IPS-20b (cell line): ENCODE data around the gene PLEKHG3.

ENCODE experiments used
- H3K27ac ChIP-seq: one replicate; pipeline ENCODE4 v1.5.1; 2013; ENCODE audit warnings: low read length
- H3K27me3 ChIP-seq: 2 replicates; pipeline ENCODE4 v1.6.1; 2013; ENCODE audit warnings: mild to moderate bottlenecking, low read length, inconsistent platforms; ENCODE audit not compliant: insufficient read depth
- H3K36me3 ChIP-seq: 2 replicates; pipeline ENCODE4 v1.6.1; 2013; ENCODE audit warnings: low read depth, mild to moderate bottlenecking, inconsistent platforms, low read length, moderate library complexity; ENCODE audit not compliant: insufficient read depth
- H3K4me1 ChIP-seq: 2 replicates; pipeline ENCODE4 v1.6.1; 2013; ENCODE audit warnings: mild to moderate bottlenecking, control low read depth, inconsistent platforms, low read length, moderate library complexity; ENCODE audit not compliant: insufficient read depth
- H3K4me3 ChIP-seq: 2 replicates; pipeline ENCODE4 v1.5.1; 2013; ENCODE audit warnings: mild to moderate bottlenecking, low read length, inconsistent platforms
- H3K9ac ChIP-seq: 2 replicates; pipeline ENCODE4 v1.6.1; 2013; ENCODE audit warnings: low read depth, mild to moderate bottlenecking, inconsistent platforms, low read length, moderate library complexity
- H3K9me3 ChIP-seq: 2 replicates; pipeline ENCODE4 v1.6.1; 2013; ENCODE audit warnings: mild to moderate bottlenecking, low read depth, low read length, inconsistent platforms; ENCODE audit not compliant: insufficient read depth

PLEKHG3 gene

GRCh38 chr14:64741200-64741599, 37.0 kb downstream of the PLEKHG3 start:
- Histone ChIP-seq H3K4me1 (no peaks in the 10 kb centered on the region), H3K4me3 (no peak overlapping the region), H3K27me3 (no peaks in the 10 kb centered on the region), H3K27ac (no peak overlapping the region), H3K36me3 (peaks cover 95% of the 10 kb centered on the region), H3K9me3 (no peaks in the 10 kb centered on the region), H3K9ac (no peak overlapping the region)

DNA sequence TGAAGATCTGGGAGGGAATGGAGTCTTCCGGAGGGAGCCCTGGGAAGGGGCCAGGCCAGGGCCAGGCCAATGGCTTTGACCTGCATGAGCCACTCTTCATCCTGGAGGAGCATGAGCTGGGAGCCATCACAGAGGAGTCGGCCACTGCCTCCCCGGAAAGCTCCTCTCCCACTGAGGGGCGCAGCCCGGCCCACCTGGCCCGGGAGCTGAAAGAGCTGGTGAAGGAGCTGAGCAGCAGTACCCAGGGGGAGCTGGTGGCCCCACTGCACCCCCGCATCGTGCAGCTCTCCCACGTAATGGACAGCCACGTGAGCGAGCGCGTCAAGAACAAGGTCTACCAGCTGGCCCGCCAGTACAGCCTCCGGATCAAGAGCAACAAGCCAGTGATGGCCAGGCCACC, 37.7 kb downstream of the PLEKHG3 start:
- Histone ChIP-seq H3K9ac (no peak overlapping the region), H3K4me3 (no peak overlapping the region), H3K36me3 (peaks cover 96% of the 10 kb centered on the region), H3K9me3 (no peaks in the 10 kb centered on the region), H3K27me3 (no peaks in the 10 kb centered on the region), H3K27ac (no peak overlapping the region), H3K4me1 (no peaks in the 10 kb centered on the region)

- H3K36me3 ChIP-seq = peaks cover 96% of the 10 kb centered on the region
Observed at GRCh38 chr14:64743061-64743460, 38.8 kb downstream of the PLEKHG3 start.

DNA sequence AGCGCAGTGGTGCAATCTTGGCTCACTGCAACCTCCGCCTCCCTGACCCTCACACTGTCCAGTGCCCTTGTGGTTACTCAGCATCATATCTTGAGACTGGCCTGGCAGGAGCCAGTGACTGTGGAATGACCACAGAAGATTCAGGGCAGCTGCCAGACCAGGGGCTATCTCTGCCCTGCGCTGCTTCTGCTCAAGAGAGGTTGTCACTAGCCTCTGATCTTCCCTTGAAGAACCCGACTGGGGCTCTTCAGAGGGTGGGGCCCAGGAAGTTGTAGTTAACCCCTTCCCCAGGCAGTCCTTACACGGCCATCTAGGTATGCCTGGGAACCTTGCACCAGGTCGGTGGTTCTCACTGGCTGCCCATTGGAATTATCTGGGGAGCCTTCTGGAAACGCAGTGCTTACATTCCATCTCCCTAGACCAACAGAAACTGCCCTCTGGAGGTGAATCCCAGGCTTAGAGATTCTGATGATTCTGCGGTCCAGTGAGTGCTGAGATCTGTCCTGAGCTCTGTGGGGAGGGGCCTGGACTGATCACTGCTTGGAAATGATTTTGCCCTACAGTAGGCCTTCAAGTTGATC, 41.4 kb downstream of the PLEKHG3 start:
- no peaks in the 10 kb centered on the region for H3K27me3 ChIP-seq
- H3K36me3 ChIP-seq = peaks cover 82% of the 10 kb centered on the region
- no peak overlapping the region for H3K9ac ChIP-seq
- H3K4me1 ChIP-seq = no peaks in the 10 kb centered on the region
- H3K4me3 ChIP-seq = no peak overlapping the region
- no peak overlapping the region for H3K27ac ChIP-seq
- no peaks in the 10 kb centered on the region for H3K9me3 ChIP-seq

More at GRCh38 chr14:64743061-64743460, 38.8 kb downstream of the PLEKHG3 start:
- no peak overlapping the region for H3K9ac ChIP-seq
- no peaks in the 10 kb centered on the region for H3K9me3 ChIP-seq
- H3K4me3 ChIP-seq = no peak overlapping the region
- no peaks in the 10 kb centered on the region for H3K27me3 ChIP-seq
- H3K27ac ChIP-seq = no peak overlapping the region
- no peaks in the 10 kb centered on the region for H3K4me1 ChIP-seq

- Histone ChIP-seq H3K9ac (no peak overlapping the region), H3K27me3 (no peaks in the 10 kb centered on the region), H3K9me3 (no peaks in the 10 kb centered on the region), H3K4me3 (no peak overlapping the region), H3K27ac (no peak overlapping the region), H3K4me1 (no peaks in the 10 kb centered on the region), H3K36me3 (peaks cover 72% of the 10 kb centered on the region)
Observed at GRCh38 chr14:64746298-64747250, 42.4 kb downstream of the PLEKHG3 start.

DNA sequence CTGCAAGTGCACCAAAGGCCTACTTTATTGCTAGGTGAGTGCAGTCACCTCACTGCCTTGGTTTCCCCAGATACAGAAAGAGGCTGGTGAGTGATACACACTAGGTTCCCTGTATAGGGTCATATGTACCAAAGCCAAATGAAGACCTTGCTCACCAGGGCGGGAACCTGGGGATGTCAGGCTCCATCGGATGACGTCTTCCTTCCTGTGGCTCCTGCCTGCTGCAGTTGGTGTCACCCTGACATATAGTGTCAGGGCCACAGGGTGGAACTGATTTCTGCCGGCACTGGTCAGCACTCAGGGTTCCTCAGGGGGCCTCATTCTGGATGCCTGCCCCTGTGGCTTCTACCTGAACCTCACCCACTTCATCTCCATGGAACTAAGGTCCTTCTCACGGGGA, 43.1 kb downstream of the PLEKHG3 start:
- Histone ChIP-seq H3K4me1 (no peaks in the 10 kb centered on the region), H3K9ac (no peak overlapping the region), H3K36me3 (peaks cover 65% of the 10 kb centered on the region), H3K27ac (no peak overlapping the region), H3K9me3 (no peaks in the 10 kb centered on the region), H3K4me3 (no peak overlapping the region), H3K27me3 (no peaks in the 10 kb centered on the region)

DNA sequence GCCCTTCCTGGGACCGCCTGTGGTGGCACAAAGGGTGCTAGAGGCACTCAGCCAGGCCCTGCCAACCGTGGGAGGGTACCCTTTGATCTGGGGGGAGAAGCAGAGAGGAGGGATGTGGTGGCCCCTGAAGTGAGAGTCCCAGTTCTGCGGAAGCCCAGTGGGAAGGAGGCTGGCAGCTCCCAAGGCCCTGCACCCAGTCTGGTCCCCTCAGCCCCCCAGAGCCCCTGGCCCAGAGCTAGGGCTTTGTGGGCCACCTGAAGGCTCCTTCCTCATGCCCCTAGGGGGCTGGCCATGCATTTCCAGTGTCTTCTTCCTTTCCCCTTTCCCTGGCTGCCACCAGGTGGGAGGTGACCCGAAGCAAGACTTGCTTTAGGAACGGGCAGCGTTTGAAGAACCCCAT, 44.3 kb downstream of the PLEKHG3 start:
- Histone ChIP-seq H3K4me1 (no peaks in the 10 kb centered on the region), H3K4me3 (no peak overlapping the region), H3K9me3 (no peaks in the 10 kb centered on the region), H3K9ac (no peak overlapping the region), H3K27me3 (no peaks in the 10 kb centered on the region), H3K36me3 (peaks cover 53% of the 10 kb centered on the region), H3K27ac (no peak overlapping the region)

DNA sequence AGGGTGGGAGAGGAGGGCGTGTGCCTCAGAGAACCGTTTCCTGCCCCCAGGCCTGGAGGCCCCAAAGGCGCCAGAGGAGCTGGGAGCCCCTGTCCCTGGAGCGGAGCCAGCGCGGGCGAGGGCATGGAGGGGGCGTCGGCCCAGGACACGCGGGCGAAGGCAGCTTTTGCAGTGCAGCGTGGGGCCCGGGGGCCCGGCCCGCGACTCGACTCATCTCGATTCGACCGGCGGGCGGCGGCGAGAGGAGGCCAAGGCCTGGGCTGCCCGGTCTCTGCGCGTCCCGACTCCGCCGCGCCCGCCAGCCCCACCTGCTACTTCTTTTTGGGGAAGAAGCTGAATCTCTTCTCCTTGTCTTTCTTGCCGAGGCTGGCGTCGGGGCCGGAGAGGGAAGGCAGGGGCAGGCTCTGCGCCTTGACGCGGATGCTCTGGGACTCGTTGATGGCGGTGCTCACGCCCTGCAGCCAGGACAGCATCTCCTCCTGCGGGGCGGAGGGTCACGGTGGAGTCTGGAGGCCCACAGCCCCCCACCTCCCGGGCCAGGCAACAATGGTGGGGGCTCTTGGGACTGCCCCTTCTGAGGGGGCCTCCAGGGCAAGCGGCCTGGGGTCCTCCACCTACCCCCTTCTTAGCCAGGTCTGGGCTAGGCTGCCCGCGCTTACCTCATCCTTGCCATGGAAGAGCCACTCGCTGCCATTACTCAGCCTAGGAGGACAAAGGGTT, 44.9 kb downstream of the PLEKHG3 start:
- Histone ChIP-seq H3K4me3 (no peak overlapping the region), H3K27ac (no peak overlapping the region), H3K9ac (no peak overlapping the region), H3K36me3 (peaks cover 46% of the 10 kb centered on the region), H3K4me1 (no peaks in the 10 kb centered on the region), H3K27me3 (no peaks in the 10 kb centered on the region), H3K9me3 (no peaks in the 10 kb centered on the region)

GRCh38 chr14:64752909-64753308, 48.7 kb downstream of the PLEKHG3 start:
- H3K9ac ChIP-seq = no peak overlapping the region
- H3K4me1 ChIP-seq = peaks cover 5% of the 10 kb centered on the region
- H3K27ac ChIP-seq = no peak overlapping the region

DNA sequence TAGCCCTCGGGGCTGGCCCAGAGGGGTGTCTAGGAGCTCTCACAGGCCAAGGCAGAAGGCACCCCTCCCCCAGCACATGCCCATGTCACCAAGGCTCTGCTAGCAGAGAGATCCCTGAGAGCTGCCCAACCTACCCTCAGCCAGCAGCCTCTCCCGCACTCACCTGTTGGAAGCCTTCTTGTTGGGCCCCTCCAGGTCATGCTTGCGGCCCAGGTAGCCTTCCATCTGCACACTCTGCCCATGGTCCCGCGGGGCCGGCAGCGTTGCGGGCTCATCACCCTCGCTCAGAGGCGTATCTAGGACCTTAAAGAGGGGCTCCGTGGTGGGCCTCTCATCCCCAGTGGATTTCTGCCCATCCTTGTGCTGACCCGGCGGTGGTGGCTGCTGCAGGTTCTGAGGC, 49.1 kb downstream of the PLEKHG3 start:
- Histone ChIP-seq H3K9me3 (no peaks in the 10 kb centered on the region), H3K4me3 (no peak overlapping the region), H3K27me3 (no peaks in the 10 kb centered on the region; the same call in 1 of the 2 replicates), H3K4me1 (peaks cover 10% of the 10 kb centered on the region), H3K9ac (no peak overlapping the region), H3K27ac (no peak overlapping the region), H3K36me3 (peaks cover 8% of the 10 kb centered on the region)

More at GRCh38 chr14:64752909-64753308, 48.7 kb downstream of the PLEKHG3 start:
- no peak overlapping the region for H3K4me3 ChIP-seq
- peaks cover 12% of the 10 kb centered on the region for H3K36me3 ChIP-seq
- H3K27me3 ChIP-seq = no peaks in the 10 kb centered on the region; the same call in 1 of the 2 replicates
- H3K9me3 ChIP-seq = no peaks in the 10 kb centered on the region

DNA sequence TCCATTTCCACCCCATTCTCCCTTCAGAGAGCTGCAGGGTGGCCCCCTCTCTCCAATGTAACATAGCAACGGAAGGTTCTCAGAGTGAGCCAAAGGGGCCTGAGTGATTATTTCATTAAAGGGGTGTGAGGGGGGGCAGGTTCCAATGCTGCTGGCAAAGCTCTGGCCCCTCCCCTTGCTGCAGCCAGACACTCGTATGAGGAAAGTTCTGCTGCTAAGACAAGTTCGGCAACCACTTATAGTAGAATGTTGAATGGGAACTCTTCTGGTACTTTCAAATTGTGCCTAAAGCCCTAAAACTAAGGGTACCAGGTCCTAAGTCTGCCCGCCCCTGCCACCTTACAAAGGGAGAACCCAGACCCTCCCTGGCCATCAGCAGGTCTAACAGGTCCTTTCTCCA, 49.8 kb downstream of the PLEKHG3 start:
- H3K4me3 ChIP-seq = no peak overlapping the region
- no peak overlapping the region for H3K27ac ChIP-seq
- H3K9me3 ChIP-seq = no peaks in the 10 kb centered on the region
- H3K27me3 ChIP-seq = no peaks in the 10 kb centered on the region; the same call in 1 of the 2 replicates
- H3K36me3 ChIP-seq = peaks cover 8% of the 10 kb centered on the region
- H3K4me1 ChIP-seq = peaks cover 13% of the 10 kb centered on the region
- no peak overlapping the region for H3K9ac ChIP-seq
